A549 treated with ZK216348 at 1 μM for 4 hours (cell line): ENCODE measurements around the gene NKX1-2. TPM values are rescaled to one million over a fixed set of nuclear protein-coding genes. Genes with fewer than 3 reads are reported as not detected.

Experiments used
- total RNA-seq: library from RNA; stranded (reverse); fragments of 200-300 nt; extraction: Qiagen RNA extraction; gene quantifications from 5 replicates; pipeline ENCODE4 v1.2.3, GENCODE V29; 2022; ENCODE audit warnings: low read depth

The NKX1-2 gene
- 0.07 TPM in 1 of 5 replicates, not detected in the others for total RNA-seq

GRCh38 chr10:124450012-124450782 lies at the start of gene NKX1-2:
TSS of gene NKX1-2 (minus strand) at chr10:124450035. CDS start at chr10:124449943, 92 bp downstream.

GRCh38 chr10:124461642-124462347 lies 12.0 kb upstream of the NKX1-2 start, which contains the start of gene LHPP:
TSS of gene LHPP (plus strand) at chr10:124461823. CDS start at chr10:124461863, 40 bp downstream.

GRCh38 chr10:124418726-124419501 lies 30.9 kb downstream of the NKX1-2 start, which contains the start of gene OAT:
TSS of gene OAT (minus strand) at chr10:124418923. CDS start at chr10:124412171, 6,752 bp downstream.

Other genes with a start within 250 kb of the NKX1-2 start
- gene OAT, start 31.1 kb downstream of the NKX1-2 start, total RNA-seq, result 65.7 to 98.2 TPM (median 69.7 TPM) in 5 replicates
- gene LHPP, start 11.8 kb upstream of the NKX1-2 start, total RNA-seq, result 11.8 to 14.8 TPM (median 12.5 TPM) in 5 replicates